Measurements from ENCODE around the gene TBX4.

The TBX4 gene

GRCh38 chr17:61455324-61456060, 3.3 kb downstream of the TBX4 start:
- no peak for FAIRE-seq

- no peak for FAIRE-seq
These were observed 3.9 kb downstream of the TBX4 start for GRCh38 chr17:61456061-61456681.

DNA sequence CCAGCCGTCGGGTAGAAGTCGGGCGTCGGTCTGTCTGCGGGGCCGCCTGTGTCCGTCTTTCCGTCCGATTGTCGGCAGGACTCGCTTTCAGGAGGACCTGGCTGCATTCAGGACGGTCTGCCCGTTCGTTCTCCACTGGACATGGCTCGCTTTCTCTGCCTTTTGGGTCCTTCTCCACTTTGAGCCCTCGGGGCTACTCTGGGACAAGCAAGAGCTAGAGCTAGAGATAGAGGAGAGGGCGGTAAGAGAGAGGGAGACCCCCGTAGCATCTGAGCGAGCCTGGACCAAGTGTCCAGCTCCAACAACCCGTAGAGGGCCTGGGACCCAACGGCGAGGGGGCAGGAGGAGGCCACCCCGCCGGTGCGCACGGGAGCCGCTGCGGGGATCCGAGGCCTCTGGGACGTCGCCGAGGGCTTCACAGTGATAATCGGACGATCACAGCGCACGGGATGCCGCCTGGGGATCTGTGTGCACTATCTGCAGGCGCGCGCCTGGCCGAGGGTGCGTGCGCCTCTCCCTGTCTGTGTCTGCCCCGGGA, 4.5 kb downstream of the TBX4 start:
- no peak for FAIRE-seq

GRCh38 chr17:61457226-61457983, 5.2 kb downstream of the TBX4 start:
- FAIRE-seq: no peak

DNA sequence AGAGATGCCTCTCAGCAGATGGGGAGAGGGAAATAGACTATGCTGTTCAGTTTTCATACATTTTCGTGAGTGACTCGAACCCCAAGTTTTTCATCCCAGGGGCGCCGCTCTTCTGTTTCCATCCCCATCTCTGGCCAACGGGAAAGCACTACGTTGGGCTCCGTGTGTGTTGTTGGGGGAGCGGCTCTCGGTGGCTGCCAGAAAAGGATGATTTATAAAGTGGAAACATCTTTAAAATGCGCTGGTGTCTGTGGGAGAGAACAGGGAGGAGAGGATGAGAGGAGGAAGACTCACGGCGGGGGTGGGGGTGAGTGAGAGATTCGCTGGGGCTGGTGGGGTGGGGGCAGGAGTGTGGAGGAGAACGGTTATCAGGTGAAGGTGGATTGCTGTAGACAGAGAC, 5.8 kb downstream of the TBX4 start:
- no peak for FAIRE-seq

DNA sequence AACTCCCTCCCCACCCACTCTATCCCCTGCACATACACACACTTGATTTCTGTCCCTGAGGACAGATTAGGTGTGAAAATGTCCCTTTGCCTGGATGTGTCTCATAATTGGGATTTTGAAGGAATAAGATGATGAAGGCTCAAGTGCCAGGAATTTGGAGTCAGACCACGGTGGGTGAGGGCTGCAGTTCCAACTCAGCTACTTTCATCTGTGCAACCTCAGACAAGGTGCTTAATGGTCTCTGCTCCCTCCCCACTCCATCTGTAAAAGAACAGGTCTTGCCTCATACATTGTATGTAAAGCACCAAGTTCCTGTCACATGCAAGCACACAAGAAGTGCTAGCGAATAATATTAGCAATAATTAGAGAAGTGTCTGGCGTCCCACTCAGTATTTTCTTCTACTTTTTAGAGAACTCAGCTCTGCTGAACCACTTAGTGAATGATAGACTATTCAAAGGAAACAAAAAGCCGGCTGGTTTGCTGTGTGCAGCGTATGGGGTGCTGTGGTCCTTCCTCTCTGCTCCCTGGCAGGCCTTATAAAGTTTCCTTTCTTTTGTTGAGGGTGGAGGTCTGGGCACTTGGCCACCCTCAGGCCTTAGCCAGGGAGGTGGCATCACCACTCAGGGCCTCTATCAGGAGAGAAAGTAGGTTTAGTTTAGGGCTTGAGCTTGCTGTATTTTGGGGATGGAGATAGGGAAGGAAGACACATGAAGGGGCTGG, 6.4 kb downstream of the TBX4 start:
- no peak for FAIRE-seq

- FAIRE-seq: no peak
These were observed 7.1 kb downstream of the TBX4 start for GRCh38 chr17:61459142-61459809.

DNA sequence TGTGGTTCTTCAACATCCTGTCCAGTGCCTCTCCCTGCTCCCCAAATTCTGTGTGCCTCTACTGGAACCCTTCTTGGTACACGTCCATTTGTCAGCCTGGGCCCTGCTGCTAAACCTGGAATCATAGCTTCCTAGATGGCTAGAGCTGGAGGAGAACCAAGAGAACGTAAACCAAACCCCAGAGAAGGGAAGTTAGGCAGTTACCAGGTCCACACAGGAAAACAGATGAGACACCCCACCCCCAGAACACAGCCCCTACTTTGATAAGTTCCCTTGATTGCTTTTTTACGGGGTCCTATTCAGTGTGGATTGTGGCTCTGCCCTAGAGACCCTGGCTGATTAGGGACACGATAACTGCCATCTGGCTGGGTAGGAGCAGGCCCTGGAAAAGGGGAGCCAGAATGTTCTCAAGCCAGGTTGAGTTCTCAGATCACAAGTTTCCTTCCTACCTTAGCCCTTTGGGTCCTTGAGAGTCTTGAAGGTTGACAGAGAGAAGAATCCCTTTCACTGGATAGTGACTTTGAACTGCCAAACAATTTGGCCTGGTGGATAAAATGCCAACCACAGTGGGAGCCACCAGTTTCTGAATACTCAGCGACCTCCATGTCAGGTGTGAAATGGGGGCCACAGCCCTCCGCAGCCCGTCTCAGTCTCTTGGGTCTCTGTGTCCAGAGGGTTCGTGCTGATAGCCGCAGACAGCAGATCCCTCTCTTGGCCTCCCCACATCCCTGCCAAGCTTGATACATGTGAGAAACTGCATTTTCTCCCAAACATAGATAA, 7.9 kb downstream of the TBX4 start:
- no peak for FAIRE-seq

DNA sequence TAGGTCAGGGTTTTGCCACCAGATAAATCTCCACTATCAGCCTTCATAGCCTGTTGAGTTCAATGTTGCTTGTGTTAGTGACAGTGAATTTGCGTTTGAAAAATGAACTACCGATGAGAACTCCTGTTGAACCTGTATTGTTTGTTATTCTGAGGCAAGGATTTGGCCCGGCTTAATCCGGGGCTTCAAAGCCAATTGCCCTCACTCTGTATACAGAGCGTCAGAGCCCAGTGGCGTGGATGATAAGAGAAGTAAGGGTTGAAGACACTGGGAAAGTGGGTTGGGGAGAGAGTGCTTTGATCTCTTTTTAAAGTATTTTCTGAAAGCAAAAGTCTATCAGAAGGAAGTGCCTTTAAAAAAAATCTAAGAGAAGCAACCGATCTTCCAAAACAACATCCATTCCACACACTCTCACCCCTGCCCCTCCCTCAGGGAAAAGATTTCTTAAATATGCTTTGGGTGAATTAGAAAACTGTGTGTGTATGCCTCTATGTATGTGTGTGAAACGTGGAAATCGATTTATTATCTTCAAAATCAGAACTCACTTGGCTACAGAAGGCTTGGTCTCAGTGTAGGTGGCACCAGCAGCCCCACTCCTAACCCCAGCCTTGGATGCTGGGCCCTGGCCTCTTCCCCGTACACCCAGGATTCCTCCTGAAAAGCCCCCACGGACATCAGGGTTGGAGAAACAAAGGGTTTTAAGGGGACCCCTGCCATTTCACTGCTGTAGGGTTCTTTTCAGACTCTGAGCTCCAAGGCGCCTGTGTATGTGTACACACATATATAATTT, 8.8 kb downstream of the TBX4 start:
- FAIRE-seq: no peak

DNA sequence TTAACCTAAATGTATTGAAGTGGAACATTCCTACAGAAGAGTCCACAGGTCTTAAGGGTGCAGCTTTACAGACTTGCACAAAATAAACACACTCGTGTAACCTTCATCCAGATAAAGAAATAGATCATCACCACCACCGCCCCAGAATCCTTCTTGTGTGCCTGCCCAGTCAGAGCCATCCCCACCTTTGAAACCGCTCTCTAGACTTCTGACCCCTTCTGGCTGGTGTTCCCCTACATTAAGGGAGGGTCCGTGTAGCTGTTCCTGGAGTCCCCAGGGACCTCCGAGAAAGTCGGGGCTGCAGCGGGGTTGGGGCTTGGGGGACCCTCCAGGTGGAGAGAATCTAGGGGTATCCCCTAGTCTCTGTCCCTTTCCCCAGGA, 9.4 kb downstream of the TBX4 start:
- no peak for FAIRE-seq

GRCh38 chr17:61461967-61462718, 9.9 kb downstream of the TBX4 start:
- no peak for FAIRE-seq

DNA sequence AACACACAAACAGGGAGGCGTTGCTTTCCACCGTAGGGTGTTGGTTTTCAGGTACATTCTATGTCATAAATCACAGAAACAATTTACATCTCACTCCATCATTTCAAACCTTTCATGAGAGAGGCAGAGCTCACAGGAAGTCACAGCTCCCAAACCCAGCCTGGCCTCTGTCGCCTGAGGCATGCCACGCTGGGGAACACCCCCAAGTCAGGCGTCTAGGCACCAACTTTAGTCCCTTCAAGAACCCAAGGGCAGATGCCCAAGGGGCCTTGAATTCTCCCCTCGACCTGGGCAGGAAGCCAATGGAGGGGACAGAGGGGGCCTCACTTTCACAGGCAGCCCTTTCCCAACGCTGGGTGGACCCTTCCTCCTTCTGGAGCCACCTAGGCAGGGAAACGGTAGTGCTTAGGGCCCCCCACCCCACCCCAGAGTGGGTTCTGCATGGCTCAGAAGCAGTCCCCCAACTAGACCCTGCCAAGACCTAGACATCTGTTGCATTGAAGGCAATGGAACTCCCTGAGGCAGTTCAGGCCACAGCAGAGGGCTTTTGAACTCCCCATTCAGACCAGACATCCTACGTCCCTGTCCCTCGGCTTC, 10.6 kb downstream of the TBX4 start:
- no peak for FAIRE-seq

GRCh38 chr17:61463316-61464129, 11.3 kb downstream of the TBX4 start:
- no peak for FAIRE-seq

GRCh38 chr17:61464130-61464842, 12.1 kb downstream of the TBX4 start:
- no peak for FAIRE-seq

GRCh38 chr17:61464843-61465180, 12.6 kb downstream of the TBX4 start:
- FAIRE-seq: no peak

- FAIRE-seq: no peak
These were observed 13.5 kb downstream of the TBX4 start for GRCh38 chr17:61465550-61466237.

DNA sequence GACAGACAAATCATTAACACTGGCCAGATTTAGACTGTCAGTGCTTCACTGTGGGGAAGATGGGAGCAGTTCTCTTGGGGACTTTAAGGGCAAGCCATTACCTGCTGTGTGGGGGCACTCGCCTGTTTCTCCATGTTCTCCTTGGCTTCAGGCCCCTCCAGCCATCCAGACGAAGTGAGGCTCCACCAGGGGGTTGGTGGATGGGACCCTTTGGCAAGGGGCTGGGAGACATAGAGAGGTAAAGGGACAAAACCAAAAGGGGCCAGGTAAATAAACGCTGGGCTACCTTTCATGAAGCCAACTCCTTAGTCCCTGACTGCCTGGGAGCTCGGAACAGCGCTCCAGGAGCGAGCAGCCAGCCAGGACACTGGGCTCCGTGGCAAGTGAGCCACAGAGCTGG, 14.0 kb downstream of the TBX4 start:
- FAIRE-seq: no peak

All from endometrium (tissue), 2 donors.